ENCODE results near the gene SRC. TPM values are rescaled to one million over a fixed set of nuclear protein-coding genes. Genes with fewer than 3 reads are reported as not detected.
A peak's percentile ranks its signal among the peaks of the same experiment; 100 is the strongest.

The SRC gene
- total and polyA plus RNA-seq, 2 of the 8 experiments (the other 6 are each of a cell fraction or from before 2014, with no cell fraction given), result 27.6 to 28.8 TPM

- H3K4me2 ChIP-seq (ENCODE audit: insufficient read depth in 1 of 2, low read depth in 2 of 2, low read length in 2 of 2), result no peak overlapping the region
- H3K36me3 ChIP-seq (ENCODE audit: control insufficient read depth in 2 of 4, insufficient read depth in 4 of 4, low read length in 3 of 4), result peaks cover 0 to 8% (median 2%) of the 10 kb centered on the region in 4 experiments; a peak in 3 of 8 replicates
- H3K27me3 ChIP-seq (replicated peaks in 1 of 4; ENCODE audit: control insufficient read depth in 3 of 4, extremely low read depth in 1 of 4, insufficient read depth in 3 of 4, low read length in 3 of 4), result no peaks in the 10 kb centered on the region
- TF ChIP-seq KDM4A (IDR thresholded peaks at IDR 0.05; ENCODE audit: low read depth, low read length, severe bottlenecking) (no peak), SIN3A (conservative IDR thresholded peaks at IDR 0.05 in 1 of 2, IDR thresholded peaks at IDR 0.05 in 1 of 2; ENCODE audit: low read depth in 1 of 2, low read length in 2 of 2) (no peak), GTF2F1 (IDR thresholded peaks at IDR 0.05; ENCODE audit: borderline replicate concordance, low read depth, low read length) (no peak), MAFK (IDR thresholded peaks at IDR 0.05; ENCODE audit: low read depth, low read length) (no peak), TBP (IDR thresholded peaks at IDR 0.05; ENCODE audit: low read depth, low read length) (no peak), HDAC6 (IDR thresholded peaks at IDR 0.05; ENCODE audit: low read depth, low read length) (no peak), NANOG (IDR thresholded peaks at IDR 0.05; ENCODE audit: insufficient read depth, low read depth, low read length, poor library complexity, severe bottlenecking) (no peak), CREB1 (IDR thresholded peaks at IDR 0.05) (no peak), BRCA1 (IDR thresholded peaks at IDR 0.05; ENCODE audit: low read depth, low read length) (no peak), ATF3 (IDR thresholded peaks at IDR 0.05; ENCODE audit: insufficient read depth, low read depth, low read length) (no peak), CHD1 (IDR thresholded peaks at IDR 0.05; ENCODE audit: low read depth, low read length) (no peak), CBX5 (IDR thresholded peaks at IDR 0.05; ENCODE audit: low read depth, low read length) (no peak)
Measured at GRCh38 chr20:37313546-37314091, 32.3 kb upstream of the SRC start.

More at GRCh38 chr20:37313546-37314091, 32.3 kb upstream of the SRC start:
- Histone ChIP-seq H3K4ac (replicated peaks; ENCODE audit: insufficient read length, low read depth, low read length) (no peak overlapping the region), H3K79me1 (ENCODE audit: low read depth, low read length) (peaks cover 9% of the 10 kb centered on the region; the same call in 1 of the 2 replicates), H3K4me3 (ENCODE audit: extremely low read depth in 1 of 4, insufficient read depth in 2 of 4, low read depth in 3 of 4, low read length in 4 of 4) (no peak overlapping the region), H2BK20ac (ENCODE audit: low read length) (no peak overlapping the region), H2BK12ac (ENCODE audit: low read depth, low read length) (no peak overlapping the region), H3K23me2 (ENCODE audit: low read depth, low read length) (no peaks in the 10 kb centered on the region), H2BK15ac (ENCODE audit: low read length) (peak overlapping the region; percentile 40; the same call in 1 of the 2 replicates), H3K9ac (replicated peaks in 1 of 4; ENCODE audit: extremely low read depth in 1 of 4, low read depth in 3 of 4, low read length in 3 of 4) (no peak overlapping the region), H3K14ac (ENCODE audit: insufficient read length) (no peak overlapping the region), H2AK5ac (ENCODE audit: low read depth, low read length) (no peak overlapping the region), H2BK120ac (replicated peaks; ENCODE audit: low read depth, low read length) (no peak overlapping the region), H4K5ac (ENCODE audit: insufficient read length, low read depth, low read length) (no peak overlapping the region), H4K91ac (replicated peaks; ENCODE audit: insufficient read length, low read length) (peak overlapping the region; percentile 7), H2BK5ac (ENCODE audit: low read depth, low read length) (no peak overlapping the region; the same call in 1 of the 2 replicates), H4K8ac (ENCODE audit: extremely low read depth, insufficient read depth, low read length) (no peak overlapping the region), H3K23ac (ENCODE audit: insufficient read length) (no peak overlapping the region), H3K4me1 (replicated peaks in 1 of 4; ENCODE audit: control insufficient read depth in 3 of 4, insufficient read depth in 4 of 4, low read length in 3 of 4) (peaks cover 0 to 6% (median 2%) of the 10 kb centered on the region in 4 experiments; a peak in 3 of 7 replicates), H3K27ac (ENCODE audit: low read depth, low read length) (no peak overlapping the region), H4K20me1 (replicated peaks in 1 of 2; ENCODE audit: control insufficient read depth in 1 of 2, insufficient read depth in 2 of 2, low read length in 2 of 2) (no peaks in the 10 kb centered on the region), H3K79me2 (ENCODE audit: control insufficient read depth in 1 of 2, insufficient read depth in 2 of 2, low read length in 2 of 2) (0 out of 4 replicates have a peak, but pooled peaks cover 0 to 3% of the 10 kb centered on the region in 2 experiments), H3K18ac (ENCODE audit: extremely low read depth, low read length) (no peak overlapping the region), H3K56ac (replicated peaks; ENCODE audit: insufficient read length, low read depth, low read length) (no peak overlapping the region), H2AFZ (ENCODE audit: low read length) (no peak overlapping the region), H3K9me3 (ENCODE audit: insufficient read depth in 2 of 2, low read depth in 1 of 2, low read length in 1 of 2) (no peaks in the 10 kb centered on the region)
- POLR2A ChIA-PET (ENCODE audit: partially characterized antibody), result interaction anchor here (0.9 to 2.2 kb wide), 5 partner anchors 12 to 83 kb away, joined by 3 to 7 read pairs (median 3); no protein-coding TSS in a partner anchor
- DNase-seq (ENCODE audit: low read depth in 1 of 2, low spot score in 2 of 2) (no peak), FAIRE-seq (no peak)
- CTCF ChIA-PET (ENCODE audit: partially characterized antibody), result interaction anchor here (0.6 to 3.6 kb wide), 11 partner anchors 9 to 182 kb away, joined by 3 to 14 read pairs (median 5); no protein-coding TSS in a partner anchor
- WGBS, 2 experiments (ENCODE audit: extremely low coverage in 1 of 2, insufficient coverage in 1 of 2, insufficient read length in 1 of 2, insufficient replicate concordance in 2 of 2, low coverage in 1 of 2, low lambda C conversion rate in 2 of 2, missing lambda C conversion rate in 1 of 2), result 93% methylated on average over 8 of the region's 8 CpGs; no CpG with 5 or more reads in 1 of the 2 experiments

Measured in H1 (cell line).